NCI-H345 treated with DMSO at 0.1 percent for 48 hours (cell line): ENCODE data around the gene TJP1.

Experiments used
- DNase-seq: peaks from one replicate; lab custom pipeline; 2025; ENCODE audit not compliant: unreplicated experiment; lab: John Stamatoyannopoulos, UW

The TJP1 gene

GRCh38 chr15:29822100-29822683 is at the start of gene TJP1:
Gene TJP1 (minus strand): TSS chr15:29822468. CDS start chr15:29822028, 440 bp downstream.
- peak; percentile 22 for DNase-seq

GRCh38 chr15:29871401-29871800 is 49.1 kb upstream of the TJP1 start:
- no peak for DNase-seq

DNA sequence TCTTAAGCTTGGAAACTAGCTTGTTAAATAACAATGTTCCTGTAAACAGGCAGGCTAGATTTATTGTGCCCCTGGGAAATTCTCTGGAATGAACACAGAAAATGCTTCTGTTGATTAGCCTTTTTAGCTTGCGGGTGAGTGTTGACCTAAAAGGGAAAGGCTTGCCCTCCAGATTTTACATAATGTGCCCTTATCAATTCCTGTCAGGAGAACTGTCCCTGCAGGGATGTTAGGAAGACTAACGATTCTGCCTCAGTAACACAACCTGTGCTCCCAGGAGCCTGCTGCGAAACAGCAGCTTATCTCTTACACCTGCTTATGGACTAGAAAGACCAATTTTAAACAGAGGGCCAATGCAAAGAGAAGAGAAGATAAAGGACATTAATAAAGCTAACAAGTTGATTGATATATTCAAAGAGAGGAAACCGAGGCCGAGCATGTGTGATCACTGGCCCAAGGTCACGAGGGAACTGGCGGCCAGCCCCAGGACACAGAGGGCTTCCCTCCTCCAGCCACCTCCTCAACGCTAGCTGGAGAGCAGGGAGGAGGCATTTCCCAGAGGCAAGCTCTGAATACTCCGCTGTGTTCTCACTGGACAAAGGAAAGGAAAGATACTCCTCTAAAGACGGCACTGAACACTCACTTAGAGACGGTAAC is 48.4 kb upstream of the TJP1 start:
- no peak for DNase-seq

DNA sequence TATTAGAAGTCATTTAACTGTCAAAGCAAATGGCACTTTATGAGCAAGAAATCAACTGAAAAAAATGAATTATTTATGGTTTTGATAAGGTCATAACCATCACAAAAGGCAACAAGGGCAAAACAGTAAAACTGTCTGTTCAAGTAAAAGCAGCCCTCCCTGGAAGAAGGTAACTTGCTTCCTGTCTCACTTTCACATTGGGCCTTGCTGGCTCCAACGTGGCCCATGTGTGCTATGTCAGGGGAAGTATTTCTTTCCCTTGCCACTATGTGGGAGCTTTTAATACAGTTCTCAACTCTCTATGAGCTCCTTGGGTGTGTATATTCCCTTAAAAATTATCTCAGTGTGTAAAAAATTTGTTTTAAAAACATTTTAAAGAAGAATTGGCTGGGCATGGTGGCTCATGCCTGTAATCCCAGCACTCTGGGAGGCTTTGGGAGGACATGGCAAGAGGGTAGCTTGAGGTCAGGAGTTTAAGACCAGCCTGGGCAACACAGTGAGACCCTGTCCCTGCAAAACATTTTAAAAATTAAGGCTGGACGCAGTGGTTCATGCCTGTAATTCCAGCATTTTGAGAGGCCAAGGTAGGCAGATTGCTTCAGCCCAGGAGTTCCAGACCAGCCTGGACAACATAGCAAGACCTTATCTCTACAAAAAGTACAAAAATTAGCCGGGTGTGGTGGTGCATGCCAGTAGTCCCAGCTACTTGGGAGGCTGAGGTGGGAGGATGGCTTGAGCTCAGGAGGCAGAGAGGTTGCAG is 45.2 kb upstream of the TJP1 start:
- no peak for DNase-seq

GRCh38 chr15:29866337-29866736 is 44.1 kb upstream of the TJP1 start:
- no peak for DNase-seq

GRCh38 chr15:29864501-29864900 is 42.2 kb upstream of the TJP1 start:
- DNase-seq: no peak

GRCh38 chr15:29863438-29863837 is 41.2 kb upstream of the TJP1 start:
- DNase-seq: no peak

DNA sequence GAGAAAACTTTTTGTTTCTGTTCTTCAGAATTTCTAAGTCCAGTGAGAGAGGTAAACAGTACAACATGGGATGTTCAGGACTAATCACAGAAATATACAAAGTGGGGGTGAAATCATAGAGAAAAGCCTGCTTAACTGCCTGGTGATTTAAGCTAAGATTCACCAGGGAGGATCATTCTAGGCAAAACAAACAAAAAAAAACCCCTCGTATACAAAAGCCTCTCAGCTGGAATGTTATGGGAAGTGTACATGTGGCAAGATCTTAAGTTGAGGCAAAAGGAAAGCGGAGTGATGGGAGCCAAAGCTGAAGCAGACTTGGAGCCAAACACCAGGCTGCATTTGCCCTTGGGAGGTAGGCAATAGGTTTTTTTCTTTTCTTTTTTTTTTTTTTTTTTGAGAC is 40.0 kb upstream of the TJP1 start:
- DNase-seq: no peak

DNA sequence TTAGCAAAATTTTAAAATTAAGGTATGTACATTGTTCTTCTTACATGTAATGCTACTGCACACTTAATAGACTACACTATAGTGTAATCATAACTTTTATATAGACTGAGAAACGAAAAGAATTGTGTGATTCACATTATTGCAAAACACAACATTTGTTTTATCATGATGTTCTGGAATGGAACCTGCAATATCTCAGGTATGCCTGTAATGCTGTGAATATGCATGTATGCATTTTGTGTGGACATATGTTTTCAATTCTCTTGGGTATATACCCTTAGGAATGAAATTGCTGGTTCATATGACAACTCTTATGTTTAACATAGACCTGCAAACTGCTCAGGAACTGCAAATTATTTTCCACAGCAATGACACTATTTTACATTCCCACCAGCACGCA is 38.6 kb upstream of the TJP1 start:
- no peak for DNase-seq

GRCh38 chr15:29859973-29860715 is 37.9 kb upstream of the TJP1 start:
- no peak for DNase-seq

GRCh38 chr15:29859293-29859692 is 37.0 kb upstream of the TJP1 start:
- no peak for DNase-seq

- DNase-seq: no peak
Observed at GRCh38 chr15:29857221-29857789, 35.0 kb upstream of the TJP1 start.

DNA sequence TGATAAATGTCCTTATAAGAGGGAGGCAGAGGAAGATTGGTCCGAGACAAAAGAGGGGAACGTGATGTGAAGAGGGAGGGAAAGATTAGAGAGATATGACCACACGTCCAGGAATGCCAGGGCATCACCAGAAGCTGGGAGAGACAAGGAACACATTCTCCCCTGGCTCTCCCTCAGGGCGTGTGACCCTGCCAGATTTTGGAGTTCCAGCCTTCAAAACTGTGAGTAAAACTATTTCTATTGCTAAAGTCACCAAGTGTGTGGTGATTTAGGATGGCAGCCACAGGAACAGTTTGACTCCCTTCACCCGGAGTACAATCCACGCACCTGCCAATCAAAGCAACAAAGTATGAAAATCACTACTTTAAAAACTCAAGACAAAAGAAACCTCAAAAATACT is 32.1 kb upstream of the TJP1 start:
- DNase-seq: no peak

DNA sequence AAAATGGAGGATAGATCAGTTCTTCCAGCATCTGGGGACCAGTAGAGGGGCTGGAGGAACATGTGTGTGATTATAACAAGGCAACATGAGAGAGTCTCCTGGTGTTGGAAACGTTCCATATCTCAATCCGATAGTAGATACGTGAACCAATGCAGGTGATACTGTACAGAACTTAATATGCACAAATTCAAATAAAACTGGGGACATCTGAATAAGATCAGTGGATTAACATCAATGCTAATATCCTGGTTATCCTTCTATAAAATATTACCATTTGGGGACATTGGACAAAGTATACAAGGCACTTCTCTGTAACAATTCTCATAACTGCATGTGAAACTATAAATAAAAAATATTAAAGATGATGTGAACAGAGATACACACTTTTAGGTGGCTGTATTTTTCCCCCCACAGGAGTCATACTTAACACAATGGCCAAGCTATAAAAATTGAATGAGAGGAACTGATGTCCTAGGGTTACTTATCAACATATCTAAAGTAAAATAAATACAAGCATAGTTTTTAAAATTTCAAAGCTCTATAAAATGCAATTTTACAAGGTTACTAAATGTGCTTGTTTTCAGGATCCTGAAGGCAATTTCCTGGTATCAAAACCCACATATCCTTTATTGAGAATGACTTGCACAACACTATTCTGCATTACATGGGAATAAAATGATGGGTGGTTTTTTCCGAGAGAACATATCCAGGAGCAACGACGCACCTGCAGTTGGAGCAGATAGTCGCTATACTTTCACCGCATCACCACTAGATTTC is 31.1 kb upstream of the TJP1 start:
- no peak for DNase-seq

DNA sequence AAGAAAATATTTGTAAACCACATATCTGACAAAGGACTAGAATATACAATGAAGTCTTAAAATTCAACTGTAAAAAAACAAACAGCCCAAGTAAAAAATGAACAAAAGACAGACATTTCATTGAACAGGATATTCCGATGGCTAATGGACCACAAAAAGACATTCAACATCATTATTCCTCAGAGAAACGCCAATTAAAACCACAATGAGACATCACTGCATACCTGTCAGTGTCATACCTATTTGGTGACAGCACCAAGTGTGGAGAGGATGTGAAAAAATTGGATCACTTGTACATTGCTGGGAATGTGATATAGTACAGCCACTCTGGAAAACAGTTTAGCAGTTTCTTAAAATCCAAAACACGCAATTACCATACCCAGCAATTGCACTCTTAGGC is 29.9 kb upstream of the TJP1 start:
- DNase-seq: no peak

DNA sequence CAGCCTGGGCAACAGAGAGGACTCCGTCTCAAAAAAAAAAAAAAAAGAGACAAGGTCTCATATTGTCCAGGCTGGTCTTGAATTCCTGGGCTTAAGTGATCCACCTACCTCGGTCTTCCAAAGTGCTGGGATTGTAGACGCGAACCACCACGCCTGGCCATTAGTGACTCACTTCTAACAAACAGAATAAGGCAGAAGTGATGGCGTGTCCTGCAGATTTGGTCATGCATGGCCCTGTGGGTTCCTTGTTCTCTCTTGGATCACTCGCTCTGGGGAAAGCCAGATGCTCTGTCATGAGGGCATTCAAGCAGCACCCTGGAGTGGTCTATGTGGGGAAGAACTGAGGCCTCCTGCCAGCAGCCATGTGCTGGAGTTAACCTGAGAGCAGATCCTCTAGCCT is 27.4 kb upstream of the TJP1 start:
- no peak for DNase-seq

DNA sequence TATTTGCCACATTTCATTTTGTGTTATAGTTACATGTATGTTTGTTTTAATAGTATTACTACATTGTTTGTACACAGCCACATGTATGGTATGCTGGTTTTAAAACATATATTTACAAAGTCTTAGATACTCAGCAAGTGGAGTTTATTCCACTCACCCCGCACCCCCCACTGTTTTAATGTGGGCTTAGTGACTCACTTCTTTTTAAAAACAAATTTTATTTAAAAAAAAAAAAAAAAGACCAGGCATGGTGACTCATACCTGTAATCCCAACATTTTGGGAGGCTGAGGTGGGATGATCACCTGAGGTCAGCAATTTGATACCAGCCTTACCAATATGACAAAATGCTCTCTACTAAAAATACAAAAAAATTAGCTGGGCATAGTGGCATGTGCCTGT is 26.9 kb upstream of the TJP1 start:
- no peak for DNase-seq

GRCh38 chr15:29844290-29844903 is 22.1 kb upstream of the TJP1 start:
- no peak for DNase-seq

- DNase-seq: no peak
Observed at GRCh38 chr15:29842290-29842689, 20.0 kb upstream of the TJP1 start.

DNA sequence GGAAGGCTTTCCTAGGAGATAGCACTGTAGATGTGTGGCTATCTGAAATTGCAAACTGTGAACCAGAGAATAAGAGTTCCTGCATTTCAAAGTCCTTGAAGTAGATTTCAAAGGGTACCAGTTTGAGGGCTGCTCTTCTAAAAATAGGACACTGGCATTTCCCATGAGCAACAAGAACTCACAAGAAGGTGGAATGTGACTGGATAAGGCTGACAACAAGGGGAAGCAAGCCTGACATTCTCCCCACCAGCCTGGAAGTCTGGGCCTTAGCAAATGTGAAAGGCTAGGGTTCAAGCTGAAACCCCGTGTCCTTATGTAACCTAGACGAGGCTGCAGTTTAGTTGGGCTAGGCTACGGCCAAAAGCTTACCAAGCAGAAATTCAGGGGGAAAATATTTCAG is 18.7 kb upstream of the TJP1 start:
- DNase-seq: no peak
